H1 (cell line): ENCODE data around the gene SLC25A34. TPM values are rescaled to one million over a fixed set of nuclear protein-coding genes. Genes with fewer than 3 reads are reported as not detected.

ENCODE experiments used
- E2F6 ChIP-seq: IDR thresholded peaks from 2 replicates; pipeline ENCODE4 v1.6.1; 2012; ENCODE audit warnings: inconsistent platforms
- GABPA ChIP-seq: IDR thresholded peaks from 2 replicates; pipeline ENCODE4 v1.6.1; 2011; ENCODE audit warnings: mild to moderate bottlenecking, low read length, moderate library complexity, borderline replicate concordance; ENCODE audit not compliant: insufficient read depth
- JUND ChIP-seq: IDR thresholded peaks from 2 replicates; pipeline ENCODE4 v1.6.1; 2011; ENCODE audit warnings: mild to moderate bottlenecking, improper control_type of control experiment, low read length
- POU5F1 ChIP-seq: IDR thresholded peaks from 2 replicates; pipeline ENCODE4 v1.6.1; 2011; ENCODE audit warnings: low read depth, mild to moderate bottlenecking, low read length, moderate library complexity
- SAP30 ChIP-seq: fragments of 300-600 bp; sonication (generic); IDR thresholded peaks from 2 replicates; pipeline ENCODE4 v1.7.1; 2012; ENCODE audit warnings: low read length, moderate library complexity, mild to moderate bottlenecking, inconsistent platforms; ENCODE audit not compliant: insufficient read depth, insufficient replicate concordance
- SIRT6 ChIP-seq: IDR thresholded peaks from one replicate; pipeline ENCODE4 v1.7.1; 2012; ENCODE audit warnings: low read length, inconsistent platforms
- TBP ChIP-seq: IDR thresholded peaks from 2 replicates; pipeline ENCODE4 v1.6.1; 2011; ENCODE audit warnings: low read depth, low read length, improper control_type of control experiment
- ZNF274 ChIP-seq: IDR thresholded peaks from 2 replicates; pipeline ENCODE4 v1.7.0; 2012; ENCODE audit warnings: low read length, borderline replicate concordance; ENCODE audit errors: extremely low read depth
- polyA plus RNA-seq, 7 experiments: library from polyadenylated mRNA; depleted of rRNA in 3 of 7; stranded (reverse) in 5 of 7; unstranded in 2 of 7; fragments of >200 nt in 5 of 7; fragments of 200-250 nt in 2 of 7; gene quantifications; 1 replicate in 5 of 7; 2 replicates in 1 of 7; 4 replicates in 1 of 7; pipeline versions ENCODE4 v1.2.1 to v1.2.3, GENCODE V29; 2011 to 2013; ENCODE audit warnings: missing spikeins in 2 of 7, mixed read lengths in 2 of 7
- total RNA-seq: library from RNA; stranded (reverse); fragmentation: NEBNext Ultra II Directional; extraction: Animal tissue kit (Norgen Biotek cat#: 25700); gene quantifications from 2 replicates; pipeline ENCODE4 v1.2.1, GENCODE V29; 2021

The SLC25A34 gene
- total and polyA plus RNA-seq, 2 of the 8 experiments (the other 6 are each of a cell fraction or from before 2014, with no cell fraction given): 0.48 to 0.62 TPM

DNA sequence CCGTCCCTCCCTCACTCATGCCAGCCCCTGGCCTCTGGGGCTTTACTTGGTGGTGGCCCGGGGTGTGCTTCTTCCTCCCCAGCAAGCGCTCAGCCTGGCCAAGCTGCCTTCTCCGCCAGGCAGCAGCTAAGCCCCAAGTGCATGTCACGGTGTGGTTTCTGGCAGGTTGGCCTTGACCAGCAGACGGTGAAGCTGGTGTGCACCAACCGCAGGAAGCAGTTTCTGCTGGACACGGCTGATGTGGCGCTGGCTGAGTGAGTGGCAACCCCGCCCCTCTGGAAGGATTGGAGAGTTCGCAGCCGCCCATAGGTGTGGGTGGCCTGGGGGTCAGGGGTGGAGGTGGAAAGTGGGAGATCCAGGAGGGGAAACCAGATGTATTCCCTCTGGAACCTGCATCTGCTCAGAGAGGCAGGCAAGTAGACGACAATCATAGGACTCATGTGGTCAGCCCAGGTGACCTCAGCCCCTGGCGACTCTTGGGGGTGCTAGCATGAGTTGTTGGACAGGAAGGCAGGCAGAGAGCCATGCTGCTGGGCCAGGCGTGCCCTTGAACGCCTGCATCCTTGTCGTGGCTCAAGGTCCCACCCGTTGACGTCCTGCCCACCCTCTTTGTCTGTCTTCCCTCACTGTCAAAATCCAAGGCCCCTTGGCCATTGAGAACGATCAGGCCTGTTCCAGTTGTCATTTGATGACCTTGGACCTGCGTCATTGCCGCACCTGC, 7.0 kb upstream of the SLC25A34 start (continued):
- no peak for TF ChIP-seq JUND
- TF ChIP-seq E2F6: no peak
- no peak for TF ChIP-seq GABPA
- TF ChIP-seq ZNF274: no peak
- no peak for TF ChIP-seq POU5F1
- no peak for TF ChIP-seq SIRT6
- no peak for TF ChIP-seq TBP
- TF ChIP-seq SAP30: no peak
- TF ChIP-seq, all 59 proteins: peak for 0
